ENCODE data around the gene GPR89A. TPM values are rescaled to one million over a fixed set of nuclear protein-coding genes. Genes with fewer than 3 reads are reported as not detected.
A peak's percentile ranks its signal among the peaks of the same experiment; 100 is the strongest.

The GPR89A gene
- total and polyA plus RNA-seq, 4 donors: 10.7 to 28.7 (median 27.8) TPM

DNA sequence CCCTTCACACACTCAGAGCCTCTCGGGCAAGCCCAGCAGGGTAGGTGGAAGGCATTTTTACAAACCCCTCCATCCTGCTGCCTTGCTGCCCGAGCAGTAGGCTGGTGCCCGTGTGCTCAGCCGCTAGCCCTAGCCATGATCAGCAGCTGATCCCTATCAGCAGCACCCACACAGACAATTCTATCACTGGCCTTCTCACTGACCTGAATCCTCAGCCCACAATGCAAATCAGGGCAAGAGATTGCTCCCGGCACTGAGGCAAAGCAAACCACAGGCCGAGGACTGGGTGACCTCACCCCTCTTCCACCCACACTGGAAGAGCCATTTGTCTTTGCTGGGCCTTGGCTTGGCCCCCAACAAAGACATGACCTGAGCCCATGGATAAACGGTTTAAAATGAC is 100.3 kb downstream of the GPR89A start:
- WGBS: 45% methylated on average over 7 of the region's 7 CpGs
- no peak for DNase-seq (ENCODE audit: low spot score)
- peak overlapping the region; percentile 13 to 57 for H3K9ac ChIP-seq (ENCODE audit: low read depth in 1 of 2, low read length in 2 of 2)

DNA sequence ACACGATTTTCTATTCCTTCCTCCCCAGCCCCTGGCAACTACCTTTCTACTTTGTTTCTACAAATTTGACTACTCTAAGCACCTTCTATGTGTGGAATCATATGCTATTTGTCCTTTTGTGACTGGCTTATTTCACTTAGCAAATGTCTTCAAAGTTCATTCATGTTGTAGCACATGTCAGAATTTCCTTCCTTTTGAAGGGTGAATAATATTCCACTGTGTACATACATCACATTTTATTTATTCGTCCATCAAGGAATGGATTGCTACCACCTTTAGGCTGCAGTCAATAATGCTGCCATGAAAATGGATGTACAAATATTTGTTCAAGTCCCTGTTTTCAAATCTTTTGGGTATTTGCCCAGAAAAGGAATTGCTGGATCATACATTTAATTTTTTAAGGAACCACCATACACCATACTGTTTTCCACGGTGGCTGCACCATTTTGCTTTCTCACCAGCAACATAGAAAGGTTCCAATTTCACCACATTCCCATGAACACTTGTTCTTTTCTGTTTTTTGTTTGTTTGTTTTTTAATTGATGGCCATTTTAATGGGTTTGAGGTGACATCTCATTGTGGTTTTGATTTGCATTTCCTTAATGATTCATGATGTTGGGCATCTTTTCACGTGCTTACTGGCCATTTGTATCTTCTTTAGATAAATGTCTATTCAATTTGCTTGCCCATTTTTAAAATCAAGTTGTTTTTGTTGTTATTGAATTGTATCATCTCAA is 102.7 kb downstream of the GPR89A start:
- peak overlapping the region; percentile 54 to 69 for H3K27ac ChIP-seq (ENCODE audit: low read depth in 1 of 2, low read length in 2 of 2)
- H3K9me3 ChIP-seq (ENCODE audit: control insufficient read depth in 4 of 4, low read length in 3 of 4): no peaks in the 10 kb centered on the region
- no peak for DNase-seq (ENCODE audit: low spot score)
- 64% methylated on average over 4 of the region's 4 CpGs for WGBS
- peaks cover 11 to 81% (median 62%) of the 10 kb centered on the region in 4 donors for H3K4me1 ChIP-seq (ENCODE audit: control insufficient read depth in 4 of 4, insufficient read depth in 4 of 4, low read length in 3 of 4)
- TF ChIP-seq GABPA (IDR thresholded peaks at IDR 0.05 in 1 of 2, conservative IDR thresholded peaks at IDR 0.05 in 1 of 2) (no peak), JUND (IDR thresholded peaks at IDR 0.05) (no peak), FOXA1 (IDR thresholded peaks at IDR 0.05) (no peak), RAD21 (IDR thresholded peaks at IDR 0.05) (no peak), NR2F2 (IDR thresholded peaks at IDR 0.05) (no peak)
- TF ChIP-seq, protein P1, sequence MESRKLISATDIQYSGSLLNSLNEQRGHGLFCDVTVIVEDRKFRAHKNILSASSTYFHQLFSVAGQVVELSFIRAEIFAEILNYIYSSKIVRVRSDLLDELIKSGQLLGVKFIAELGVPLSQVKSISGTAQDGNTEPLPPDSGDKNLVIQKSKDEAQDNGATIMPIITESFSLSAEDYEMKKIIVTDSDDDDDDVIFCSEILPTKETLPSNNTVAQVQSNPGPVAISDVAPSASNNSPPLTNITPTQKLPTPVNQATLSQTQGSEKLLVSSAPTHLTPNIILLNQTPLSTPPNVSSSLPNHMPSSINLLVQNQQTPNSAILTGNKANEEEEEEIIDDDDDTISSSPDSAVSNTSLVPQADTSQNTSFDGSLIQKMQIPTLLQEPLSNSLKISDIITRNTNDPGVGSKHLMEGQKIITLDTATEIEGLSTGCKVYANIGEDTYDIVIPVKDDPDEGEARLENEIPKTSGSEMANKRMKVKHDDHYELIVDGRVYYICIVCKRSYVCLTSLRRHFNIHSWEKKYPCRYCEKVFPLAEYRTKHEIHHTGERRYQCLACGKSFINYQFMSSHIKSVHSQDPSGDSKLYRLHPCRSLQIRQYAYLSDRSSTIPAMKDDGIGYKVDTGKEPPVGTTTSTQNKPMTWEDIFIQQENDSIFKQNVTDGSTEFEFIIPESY (IDR thresholded peaks at IDR 0.05): no peak
- H3K27me3 ChIP-seq (ENCODE audit: control insufficient read depth in 4 of 4, insufficient read depth in 4 of 4, low read length in 3 of 4): no peaks in the 10 kb centered on the region
- H3K9ac ChIP-seq (ENCODE audit: low read depth in 1 of 2, low read length in 2 of 2): no peak overlapping the region
- H3K36me3 ChIP-seq (ENCODE audit: control insufficient read depth in 4 of 4, insufficient read depth in 3 of 4, low read depth in 1 of 4, low read length in 3 of 4): no peaks in the 10 kb centered on the region
- no peak overlapping the region for H3K4me3 ChIP-seq (ENCODE audit: low read depth in 1 of 3, low read length in 3 of 3)

More for the DNA sequence above, 100.3 kb downstream of the GPR89A start:
- H3K4me1 ChIP-seq (ENCODE audit: control insufficient read depth in 4 of 4, insufficient read depth in 4 of 4, low read length in 3 of 4): peaks cover 10 to 82% (median 58%) of the 10 kb centered on the region in 4 donors
- H3K36me3 ChIP-seq (ENCODE audit: control insufficient read depth in 4 of 4, insufficient read depth in 3 of 4, low read depth in 1 of 4, low read length in 3 of 4): no peaks in the 10 kb centered on the region
- no peaks in the 10 kb centered on the region for H3K27me3 ChIP-seq (ENCODE audit: control insufficient read depth in 4 of 4, insufficient read depth in 4 of 4, low read length in 3 of 4)
- peak overlapping the region; percentile 93 to 96 for H3K27ac ChIP-seq (ENCODE audit: low read depth in 1 of 2, low read length in 2 of 2)
- H3K9me3 ChIP-seq (ENCODE audit: control insufficient read depth in 4 of 4, low read length in 3 of 4): no peaks in the 10 kb centered on the region
- no peak overlapping the region for H3K4me3 ChIP-seq (ENCODE audit: low read depth in 1 of 3, low read length in 3 of 3)
- TF ChIP-seq, protein P2, sequence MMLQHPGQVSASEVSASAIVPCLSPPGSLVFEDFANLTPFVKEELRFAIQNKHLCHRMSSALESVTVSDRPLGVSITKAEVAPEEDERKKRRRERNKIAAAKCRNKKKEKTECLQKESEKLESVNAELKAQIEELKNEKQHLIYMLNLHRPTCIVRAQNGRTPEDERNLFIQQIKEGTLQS (IDR thresholded peaks at IDR 0.05): no peak
- no peak for TF ChIP-seq HNF4G (IDR thresholded peaks at IDR 0.05)
- no peak for TF ChIP-seq FOXA2 (IDR thresholded peaks at IDR 0.05)
- no peak for TF ChIP-seq FOXA1 (IDR thresholded peaks at IDR 0.05)
- peak in 1 of 2 donors; percentile 11 for TF ChIP-seq RXRA (IDR thresholded peaks at IDR 0.05)
- TF ChIP-seq SP1 (IDR thresholded peaks at IDR 0.05): no peak

DNA sequence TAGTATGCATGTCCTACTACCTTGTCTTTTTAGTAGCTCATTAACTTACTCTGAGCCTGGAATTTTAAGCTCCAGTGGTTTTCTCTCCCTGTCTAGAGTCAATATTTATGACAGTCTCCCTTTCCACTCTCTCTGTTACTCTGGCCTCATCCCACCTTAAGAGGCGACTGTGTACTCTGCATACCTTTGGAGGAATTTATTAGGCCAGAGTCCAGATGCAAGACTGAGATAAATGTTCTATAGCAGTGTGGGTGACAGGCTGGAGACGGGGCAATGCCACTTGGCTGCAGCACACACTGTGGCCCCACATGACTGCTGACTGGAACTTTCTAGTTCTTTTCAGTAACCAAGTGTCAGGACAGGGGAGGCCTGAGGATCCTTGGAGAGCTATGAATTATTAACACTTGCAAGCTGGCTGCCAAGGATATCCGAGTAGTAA is 103.4 kb downstream of the GPR89A start:
- Histone ChIP-seq H3K36me3 (ENCODE audit: control insufficient read depth in 4 of 4, insufficient read depth in 3 of 4, low read depth in 1 of 4, low read length in 3 of 4) (no peaks in the 10 kb centered on the region), H3K27ac (ENCODE audit: low read depth in 1 of 2, low read length in 2 of 2) (peak overlapping the region; percentile 54 to 69), H3K4me1 (ENCODE audit: control insufficient read depth in 4 of 4, insufficient read depth in 4 of 4, low read length in 3 of 4) (peaks cover 11 to 77% (median 54%) of the 10 kb centered on the region in 4 donors), H3K27me3 (ENCODE audit: control insufficient read depth in 4 of 4, insufficient read depth in 4 of 4, low read length in 3 of 4) (no peaks in the 10 kb centered on the region), H3K9ac (ENCODE audit: low read depth in 1 of 2, low read length in 2 of 2) (no peak overlapping the region), H3K4me3 (ENCODE audit: low read depth in 1 of 3, low read length in 3 of 3) (no peak overlapping the region), H3K9me3 (ENCODE audit: control insufficient read depth in 4 of 4, low read length in 3 of 4) (no peaks in the 10 kb centered on the region)
- DNase-seq (ENCODE audit: low spot score): no peak
- WGBS: 44% methylated on average over 3 of the region's 3 CpGs
- TF ChIP-seq FOXA2 (IDR thresholded peaks at IDR 0.05) (peak; percentile 34), EGR1 (IDR thresholded peaks at IDR 0.05; ENCODE audit: low read depth in 2 of 2) (no peak), SP1 (IDR thresholded peaks at IDR 0.05) (peak; percentile 60), HNF4G (IDR thresholded peaks at IDR 0.05) (peak; percentile 42), HNF4A (conservative IDR thresholded peaks at IDR 0.05) (peak; percentile 56 to 62), RXRA (IDR thresholded peaks at IDR 0.05) (peak; percentile 47 to 48), JUND (IDR thresholded peaks at IDR 0.05) (peak in 1 of 2 donors; percentile 48), GABPA (IDR thresholded peaks at IDR 0.05 in 1 of 2, conservative IDR thresholded peaks at IDR 0.05 in 1 of 2) (no peak), TAF1 (conservative IDR thresholded peaks at IDR 0.05) (no peak)
- TF ChIP-seq, protein P3, sequence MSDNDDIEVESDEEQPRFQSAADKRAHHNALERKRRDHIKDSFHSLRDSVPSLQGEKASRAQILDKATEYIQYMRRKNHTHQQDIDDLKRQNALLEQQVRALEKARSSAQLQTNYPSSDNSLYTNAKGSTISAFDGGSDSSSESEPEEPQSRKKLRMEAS (IDR thresholded peaks at IDR 0.05): peak; percentile 48
- TF ChIP-seq, protein P2 (IDR thresholded peaks at IDR 0.05): no peak
